Spleen (tissue), 7 donors: ENCODE data around the gene RGS6.

Experiments used
- POLR2AphosphoS5 ChIP-seq, 3 donors: sonication (generic); formaldehyde crosslinking; IDR thresholded peaks; one replicate each; pipeline ENCODE4 v1.5.1; 2017; ENCODE audit warnings: antibody characterized with exemption in 3 of 3
- TF ChIP-seq, protein P1 (sequence below), 11 experiments: fragments of 200-600 bp in 7 of 11; fragments of 450-650 bp in 4 of 11; sonication (generic) in 4 of 11; IDR thresholded peaks in 8 of 11; conservative IDR thresholded peaks in 3 of 11; 1 replicate in 7 of 11; 2 replicates in 4 of 11; pipeline versions ENCODE4 v1.4.0 to v1.8.0; 2016 to 2021; ENCODE audit warnings: antibody characterized with exemption in 11 of 11, inconsistent platforms in 4 of 11, mild to moderate bottlenecking in 1 of 11
- donor health status: DM: no; HTN: no; CAD: no; lungs with moderate emphysema.
- donor health status: DM: no; HTN: no; CAD: no.
- donor health status: DM: no; HTN: no; CAD: no.

DNA sequence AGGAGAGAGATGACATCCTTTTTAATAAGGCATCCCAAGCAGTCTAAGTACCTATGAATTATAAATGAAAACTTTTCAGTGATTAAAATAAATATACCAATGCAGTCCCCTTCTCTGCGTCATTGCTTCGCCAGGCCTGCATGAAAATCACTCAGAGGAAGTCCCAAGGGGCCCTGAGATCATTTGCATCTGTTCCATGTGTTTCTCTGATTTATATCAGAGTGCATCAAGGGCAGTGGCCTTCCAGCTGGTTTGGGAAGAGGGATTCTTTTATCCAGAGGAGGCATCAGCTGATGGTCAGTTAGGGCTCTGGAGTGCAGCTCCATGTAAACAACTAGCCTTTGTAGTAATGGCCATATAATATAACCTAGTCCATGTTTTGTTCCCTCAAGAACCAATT lies 210.1 kb downstream of the RGS6 start:
- no peak for TF ChIP-seq POLR2AphosphoS5 (IDR thresholded peaks at IDR 0.05)
- TF ChIP-seq, protein P1, sequence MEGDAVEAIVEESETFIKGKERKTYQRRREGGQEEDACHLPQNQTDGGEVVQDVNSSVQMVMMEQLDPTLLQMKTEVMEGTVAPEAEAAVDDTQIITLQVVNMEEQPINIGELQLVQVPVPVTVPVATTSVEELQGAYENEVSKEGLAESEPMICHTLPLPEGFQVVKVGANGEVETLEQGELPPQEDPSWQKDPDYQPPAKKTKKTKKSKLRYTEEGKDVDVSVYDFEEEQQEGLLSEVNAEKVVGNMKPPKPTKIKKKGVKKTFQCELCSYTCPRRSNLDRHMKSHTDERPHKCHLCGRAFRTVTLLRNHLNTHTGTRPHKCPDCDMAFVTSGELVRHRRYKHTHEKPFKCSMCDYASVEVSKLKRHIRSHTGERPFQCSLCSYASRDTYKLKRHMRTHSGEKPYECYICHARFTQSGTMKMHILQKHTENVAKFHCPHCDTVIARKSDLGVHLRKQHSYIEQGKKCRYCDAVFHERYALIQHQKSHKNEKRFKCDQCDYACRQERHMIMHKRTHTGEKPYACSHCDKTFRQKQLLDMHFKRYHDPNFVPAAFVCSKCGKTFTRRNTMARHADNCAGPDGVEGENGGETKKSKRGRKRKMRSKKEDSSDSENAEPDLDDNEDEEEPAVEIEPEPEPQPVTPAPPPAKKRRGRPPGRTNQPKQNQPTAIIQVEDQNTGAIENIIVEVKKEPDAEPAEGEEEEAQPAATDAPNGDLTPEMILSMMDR (IDR thresholded peaks at IDR 0.05 in 8 of 11, conservative IDR thresholded peaks at IDR 0.05 in 3 of 11), result no peak
